ENCODE measurements around the gene SLC13A3. TPM values are rescaled to one million over a fixed set of nuclear protein-coding genes. Genes with fewer than 3 reads are reported as not detected.

The SLC13A3 gene
- total RNA-seq, 1 donor from 2014 or later = 0.90 TPM

GRCh38 chr20:46562373-46563169, 88.7 kb downstream of the SLC13A3 start:
- no peak overlapping the region for H3K4me3 Mint-ChIP-seq (ENCODE audit: unreplicated experiment)
- H3K36me3 Mint-ChIP-seq (ENCODE audit: low read depth, unreplicated experiment) = no peaks in the 10 kb centered on the region
- no peaks in the 10 kb centered on the region for H3K4me1 Mint-ChIP-seq (ENCODE audit: unreplicated experiment)
- H3K9me3 Mint-ChIP-seq (ENCODE audit: unreplicated experiment) = no peaks in the 10 kb centered on the region
- no peaks in the 10 kb centered on the region for H3K27me3 Mint-ChIP-seq (ENCODE audit: unreplicated experiment)
- H3K27ac Mint-ChIP-seq (ENCODE audit: unreplicated experiment) = no peak overlapping the region
- TF ChIP-seq CTCF (IDR thresholded peaks at IDR 0.05; ENCODE audit: unreplicated experiment) = peak; percentile 86
- DNase-seq (ENCODE audit: low spot score) = peak; percentile 72

- no peak for TF ChIP-seq CTCF (IDR thresholded peaks at IDR 0.05; ENCODE audit: unreplicated experiment)
- no peak for DNase-seq (ENCODE audit: low spot score)
- H3K27me3 Mint-ChIP-seq (ENCODE audit: unreplicated experiment) = no peaks in the 10 kb centered on the region
- H3K9me3 Mint-ChIP-seq (ENCODE audit: unreplicated experiment) = no peaks in the 10 kb centered on the region
- no peak overlapping the region for H3K4me3 Mint-ChIP-seq (ENCODE audit: unreplicated experiment)
- no peak overlapping the region for H3K27ac Mint-ChIP-seq (ENCODE audit: unreplicated experiment)
- no peaks in the 10 kb centered on the region for H3K36me3 Mint-ChIP-seq (ENCODE audit: low read depth, unreplicated experiment)
- H3K4me1 Mint-ChIP-seq (ENCODE audit: unreplicated experiment) = no peaks in the 10 kb centered on the region
Observed at GRCh38 chr20:46562009-46562372, 89.3 kb downstream of the SLC13A3 start.

GRCh38 chr20:46559685-46560440, 91.4 kb downstream of the SLC13A3 start:
- H3K9me3 Mint-ChIP-seq (ENCODE audit: unreplicated experiment) = no peaks in the 10 kb centered on the region
- no peak for DNase-seq (ENCODE audit: low spot score)
- H3K27me3 Mint-ChIP-seq (ENCODE audit: unreplicated experiment) = peaks cover 5% of the 10 kb centered on the region
- no peak overlapping the region for H3K4me3 Mint-ChIP-seq (ENCODE audit: unreplicated experiment)
- H3K4me1 Mint-ChIP-seq (ENCODE audit: unreplicated experiment) = no peaks in the 10 kb centered on the region
- no peak for TF ChIP-seq CTCF (IDR thresholded peaks at IDR 0.05; ENCODE audit: unreplicated experiment)
- H3K27ac Mint-ChIP-seq (ENCODE audit: unreplicated experiment) = no peak overlapping the region
- H3K36me3 Mint-ChIP-seq (ENCODE audit: low read depth, unreplicated experiment) = no peaks in the 10 kb centered on the region

- Mint-ChIP-seq H3K27ac (ENCODE audit: unreplicated experiment) (no peak overlapping the region), H3K9me3 (ENCODE audit: unreplicated experiment) (no peaks in the 10 kb centered on the region), H3K27me3 (ENCODE audit: unreplicated experiment) (peaks cover 5% of the 10 kb centered on the region)
Observed at GRCh38 chr20:46559001-46559400, 92.3 kb downstream of the SLC13A3 start.

More at GRCh38 chr20:46559001-46559400, 92.3 kb downstream of the SLC13A3 start:
- DNase-seq (ENCODE audit: low spot score) = no peak
- Mint-ChIP-seq H3K36me3 (ENCODE audit: low read depth, unreplicated experiment) (no peaks in the 10 kb centered on the region), H3K4me3 (ENCODE audit: unreplicated experiment) (no peak overlapping the region), H3K4me1 (ENCODE audit: unreplicated experiment) (no peaks in the 10 kb centered on the region)
- TF ChIP-seq CTCF (IDR thresholded peaks at IDR 0.05; ENCODE audit: unreplicated experiment) = no peak

All from endothelial cell (in vitro differentiated cells).